K562 (cell line): ENCODE results near the gene ACHE. TPM values are rescaled to one million over a fixed set of nuclear protein-coding genes. Genes with fewer than 3 reads are reported as not detected.

Experiments used
- FOXK2 ChIP-seq, 2 experiments: fragments of 450-650 bp; IDR thresholded peaks in 1 of 2; conservative IDR thresholded peaks in 1 of 2; 2 replicates each; pipeline ENCODE4 v1.6.1; 2016; ENCODE audit warnings: low read depth in 2 of 2, mild to moderate bottlenecking in 1 of 2
- HCFC1 ChIP-seq: IDR thresholded peaks from 2 replicates; pipeline ENCODE4 v1.6.1; 2012; ENCODE audit warnings: low read depth, low read length, improper control_type of control experiment
- ILK ChIP-seq: fragments of 450-650 bp; IDR thresholded peaks from 2 replicates; pipeline ENCODE4 v1.6.1; 2016; ENCODE audit warnings: missing genetic modification characterization, low read depth, mild to moderate bottlenecking, missing compliant biosample characterization, moderate library complexity, borderline replicate concordance
- KAT2B ChIP-seq: IDR thresholded peaks from one replicate; pipeline ENCODE4 v1.6.1; 2012; ENCODE audit warnings: low read depth, mild to moderate bottlenecking, control low read depth, inconsistent platforms, low read length, moderate library complexity
- OTX1 ChIP-seq: fragments of 450-650 bp; formaldehyde crosslinking; IDR thresholded peaks from 2 replicates; pipeline ENCODE4 v1.4.0; 2022; ENCODE audit warnings: mild to moderate bottlenecking
- POLR3G ChIP-seq: IDR thresholded peaks from 2 replicates; pipeline ENCODE4 v1.6.1; 2011; ENCODE audit not compliant: insufficient read length, insufficient replicate concordance; ENCODE audit errors: extremely low read depth
- ZFP36 ChIP-seq: fragments of 150-350 bp; IDR thresholded peaks from 2 replicates; pipeline ENCODE4 v1.6.1; 2018; ENCODE audit warnings: low read length, low read depth; ENCODE audit not compliant: partially characterized antibody
- ZNF184 ChIP-seq: sonication (generic); formaldehyde crosslinking; IDR thresholded peaks from 2 replicates; pipeline ENCODE4 v1.5.0; 2020; ENCODE audit warnings: missing genetic modification reagents
- ZNF324 ChIP-seq: fragments of 250-450 bp; sonication (Bioruptor Pico); IDR thresholded peaks from 2 replicates; pipeline ENCODE4 v1.4.0; 2020; ENCODE audit warnings: mild to moderate bottlenecking
- ZNF431 ChIP-seq: sonication (generic); formaldehyde crosslinking; IDR thresholded peaks from 2 replicates; pipeline ENCODE4 v1.8.0; 2022; ENCODE audit warnings: mild to moderate bottlenecking, missing genetic modification reagents
- ZNF707 ChIP-seq: fragments of 250-450 bp; sonication (Bioruptor Pico); conservative IDR thresholded peaks from 2 replicates; pipeline ENCODE4 v1.8.0; 2022; ENCODE audit warnings: inconsistent platforms, mild to moderate bottlenecking, moderate library complexity
- polyA plus RNA-seq, 8 experiments: library from polyadenylated mRNA; depleted of rRNA in 4 of 8; stranded (reverse) in 5 of 8; unstranded in 3 of 8; fragments of >200 nt; fragmentation: Nextera tagmentation in 2 of 8; fragmentation: Illumina TruSeq in 1 of 8; extraction: Ambion mirVana in 2 of 8; extraction: Trizol in 1 of 8; gene quantifications; 2 replicates each; pipeline versions ENCODE4 v1.2.1 to v1.2.3, GENCODE V29; 2011 to 2014; ENCODE audit warnings: inconsistent platforms in 1 of 8, missing spikeins in 1 of 8
- total RNA-seq, 7 experiments: library from RNA; depleted of rRNA in 6 of 7; stranded (reverse); fragments of >200 nt in 6 of 7; fragmentation: Illumina TruSeq in 2 of 7; extraction: Trizol in 2 of 7; gene quantifications; 2 replicates each; pipeline versions ENCODE4 v1.2.1 to v1.2.3, GENCODE V29; 2011 to 2021; ENCODE audit warnings: low replicate concordance in 1 of 7
- TF ChIP-seq, protein P1 (sequence below): sonication (generic); formaldehyde crosslinking; IDR thresholded peaks from 2 replicates; pipeline ENCODE4 v1.4.0; 2020; ENCODE audit warnings: mild to moderate bottlenecking, missing genetic modification reagents
- TF ChIP-seq, protein P2 (sequence below): sonication (generic); formaldehyde crosslinking; IDR thresholded peaks from 2 replicates; pipeline ENCODE4 v1.8.0; 2022; ENCODE audit warnings: mild to moderate bottlenecking, missing genetic modification reagents
- TF ChIP-seq, protein P3 (sequence below): IDR thresholded peaks from 2 replicates; pipeline ENCODE4 v1.6.1; 2011; ENCODE audit warnings: borderline replicate concordance, low read depth, mild to moderate bottlenecking, moderate library complexity, low read length; ENCODE audit not compliant: insufficient read depth, poor library complexity, severe bottlenecking

ACHE gene
- total and polyA plus RNA-seq, 9 of the 15 experiments (the other 6 are each of a cell fraction or from before 2014, with no cell fraction given), result 0.04 to 8.8 (median 1.9) TPM

DNA sequence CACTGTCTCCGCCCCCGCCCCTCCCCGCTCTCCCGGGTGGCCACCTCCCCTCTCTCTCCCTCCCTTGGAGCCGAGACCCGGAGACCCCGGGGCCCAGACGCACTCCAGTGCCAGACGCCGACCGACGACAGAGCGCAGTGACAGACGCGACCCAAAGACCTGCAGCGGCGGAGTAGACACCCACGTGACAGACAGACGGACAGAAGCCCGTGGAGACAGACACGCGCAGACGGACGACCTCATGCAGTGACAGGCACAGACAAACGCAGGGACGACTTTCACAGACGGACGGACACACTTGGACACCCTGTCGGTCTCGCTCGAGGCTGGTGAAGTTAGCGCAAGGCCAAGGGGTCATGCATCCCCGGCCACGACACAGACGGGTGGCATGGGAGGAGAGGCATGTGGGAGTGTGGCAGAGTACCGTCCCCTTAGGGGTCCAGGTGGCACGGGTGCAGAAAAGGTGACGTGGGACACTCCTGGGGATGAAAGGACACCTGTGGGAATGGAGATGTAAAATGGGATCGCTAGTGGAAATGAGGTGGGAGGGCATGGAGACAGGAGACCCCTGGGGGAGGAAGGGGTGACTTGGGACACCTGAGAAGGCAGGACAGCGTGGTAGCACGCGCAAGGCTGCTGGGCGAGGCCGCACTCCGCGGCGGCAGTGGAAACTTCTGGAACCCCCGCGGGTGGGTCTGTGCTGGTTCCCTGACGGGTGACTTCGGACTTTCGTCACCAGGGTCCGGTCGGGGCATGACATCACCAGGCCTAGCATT, 456 bp upstream of the ACHE start (continued):
- TF ChIP-seq, protein P1, sequence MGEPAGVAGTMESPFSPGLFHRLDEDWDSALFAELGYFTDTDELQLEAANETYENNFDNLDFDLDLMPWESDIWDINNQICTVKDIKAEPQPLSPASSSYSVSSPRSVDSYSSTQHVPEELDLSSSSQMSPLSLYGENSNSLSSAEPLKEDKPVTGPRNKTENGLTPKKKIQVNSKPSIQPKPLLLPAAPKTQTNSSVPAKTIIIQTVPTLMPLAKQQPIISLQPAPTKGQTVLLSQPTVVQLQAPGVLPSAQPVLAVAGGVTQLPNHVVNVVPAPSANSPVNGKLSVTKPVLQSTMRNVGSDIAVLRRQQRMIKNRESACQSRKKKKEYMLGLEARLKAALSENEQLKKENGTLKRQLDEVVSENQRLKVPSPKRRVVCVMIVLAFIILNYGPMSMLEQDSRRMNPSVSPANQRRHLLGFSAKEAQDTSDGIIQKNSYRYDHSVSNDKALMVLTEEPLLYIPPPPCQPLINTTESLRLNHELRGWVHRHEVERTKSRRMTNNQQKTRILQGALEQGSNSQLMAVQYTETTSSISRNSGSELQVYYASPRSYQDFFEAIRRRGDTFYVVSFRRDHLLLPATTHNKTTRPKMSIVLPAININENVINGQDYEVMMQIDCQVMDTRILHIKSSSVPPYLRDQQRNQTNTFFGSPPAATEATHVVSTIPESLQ, result no peak
- TF ChIP-seq POLR3G (no peak), KAT2B (no peak), ZNF324 (CRISPR knock-in tag) (no peak), ZFP36 (no peak), HCFC1 (no peak), ZNF184 (CRISPR knock-in tag) (no peak), ZNF707 (no peak), ILK (tag) (no peak), ZNF431 (CRISPR knock-in tag) (0 out of 2 replicates have a peak, but pooled peaks have one; percentile 70), FOXK2 (conservative IDR thresholded peaks at IDR 0.05 in 1 of 2, IDR thresholded peaks at IDR 0.05 in 1 of 2; ENCODE audit: low read depth in 2 of 2) (0 out of 4 replicates have a peak, but pooled peaks of 1 of the 2 experiments have one; percentile 36), OTX1 (no peak)
- TF ChIP-seq, protein P2, sequence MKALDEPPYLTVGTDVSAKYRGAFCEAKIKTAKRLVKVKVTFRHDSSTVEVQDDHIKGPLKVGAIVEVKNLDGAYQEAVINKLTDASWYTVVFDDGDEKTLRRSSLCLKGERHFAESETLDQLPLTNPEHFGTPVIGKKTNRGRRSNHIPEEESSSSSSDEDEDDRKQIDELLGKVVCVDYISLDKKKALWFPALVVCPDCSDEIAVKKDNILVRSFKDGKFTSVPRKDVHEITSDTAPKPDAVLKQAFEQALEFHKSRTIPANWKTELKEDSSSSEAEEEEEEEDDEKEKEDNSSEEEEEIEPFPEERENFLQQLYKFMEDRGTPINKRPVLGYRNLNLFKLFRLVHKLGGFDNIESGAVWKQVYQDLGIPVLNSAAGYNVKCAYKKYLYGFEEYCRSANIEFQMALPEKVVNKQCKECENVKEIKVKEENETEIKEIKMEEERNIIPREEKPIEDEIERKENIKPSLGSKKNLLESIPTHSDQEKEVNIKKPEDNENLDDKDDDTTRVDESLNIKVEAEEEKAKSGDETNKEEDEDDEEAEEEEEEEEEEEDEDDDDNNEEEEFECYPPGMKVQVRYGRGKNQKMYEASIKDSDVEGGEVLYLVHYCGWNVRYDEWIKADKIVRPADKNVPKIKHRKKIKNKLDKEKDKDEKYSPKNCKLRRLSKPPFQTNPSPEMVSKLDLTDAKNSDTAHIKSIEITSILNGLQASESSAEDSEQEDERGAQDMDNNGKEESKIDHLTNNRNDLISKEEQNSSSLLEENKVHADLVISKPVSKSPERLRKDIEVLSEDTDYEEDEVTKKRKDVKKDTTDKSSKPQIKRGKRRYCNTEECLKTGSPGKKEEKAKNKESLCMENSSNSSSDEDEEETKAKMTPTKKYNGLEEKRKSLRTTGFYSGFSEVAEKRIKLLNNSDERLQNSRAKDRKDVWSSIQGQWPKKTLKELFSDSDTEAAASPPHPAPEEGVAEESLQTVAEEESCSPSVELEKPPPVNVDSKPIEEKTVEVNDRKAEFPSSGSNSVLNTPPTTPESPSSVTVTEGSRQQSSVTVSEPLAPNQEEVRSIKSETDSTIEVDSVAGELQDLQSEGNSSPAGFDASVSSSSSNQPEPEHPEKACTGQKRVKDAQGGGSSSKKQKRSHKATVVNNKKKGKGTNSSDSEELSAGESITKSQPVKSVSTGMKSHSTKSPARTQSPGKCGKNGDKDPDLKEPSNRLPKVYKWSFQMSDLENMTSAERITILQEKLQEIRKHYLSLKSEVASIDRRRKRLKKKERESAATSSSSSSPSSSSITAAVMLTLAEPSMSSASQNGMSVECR (CRISPR knock-in tag), result no peak; the same call in 1 of the 2 replicates
- TF ChIP-seq, protein P3, sequence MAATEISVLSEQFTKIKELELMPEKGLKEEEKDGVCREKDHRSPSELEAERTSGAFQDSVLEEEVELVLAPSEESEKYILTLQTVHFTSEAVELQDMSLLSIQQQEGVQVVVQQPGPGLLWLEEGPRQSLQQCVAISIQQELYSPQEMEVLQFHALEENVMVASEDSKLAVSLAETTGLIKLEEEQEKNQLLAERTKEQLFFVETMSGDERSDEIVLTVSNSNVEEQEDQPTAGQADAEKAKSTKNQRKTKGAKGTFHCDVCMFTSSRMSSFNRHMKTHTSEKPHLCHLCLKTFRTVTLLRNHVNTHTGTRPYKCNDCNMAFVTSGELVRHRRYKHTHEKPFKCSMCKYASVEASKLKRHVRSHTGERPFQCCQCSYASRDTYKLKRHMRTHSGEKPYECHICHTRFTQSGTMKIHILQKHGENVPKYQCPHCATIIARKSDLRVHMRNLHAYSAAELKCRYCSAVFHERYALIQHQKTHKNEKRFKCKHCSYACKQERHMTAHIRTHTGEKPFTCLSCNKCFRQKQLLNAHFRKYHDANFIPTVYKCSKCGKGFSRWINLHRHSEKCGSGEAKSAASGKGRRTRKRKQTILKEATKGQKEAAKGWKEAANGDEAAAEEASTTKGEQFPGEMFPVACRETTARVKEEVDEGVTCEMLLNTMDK, result no peak
